Measurements from ENCODE around the gene PRKD3. TPM values are rescaled to one million over a fixed set of nuclear protein-coding genes. Genes with fewer than 3 reads are reported as not detected.

Gene PRKD3
- total and polyA plus RNA-seq, 10 of the 15 experiments (the other 5 are each of a cell fraction or from before 2014, with no cell fraction given): 3.3 to 14.9 (median 7.9) TPM

DNA sequence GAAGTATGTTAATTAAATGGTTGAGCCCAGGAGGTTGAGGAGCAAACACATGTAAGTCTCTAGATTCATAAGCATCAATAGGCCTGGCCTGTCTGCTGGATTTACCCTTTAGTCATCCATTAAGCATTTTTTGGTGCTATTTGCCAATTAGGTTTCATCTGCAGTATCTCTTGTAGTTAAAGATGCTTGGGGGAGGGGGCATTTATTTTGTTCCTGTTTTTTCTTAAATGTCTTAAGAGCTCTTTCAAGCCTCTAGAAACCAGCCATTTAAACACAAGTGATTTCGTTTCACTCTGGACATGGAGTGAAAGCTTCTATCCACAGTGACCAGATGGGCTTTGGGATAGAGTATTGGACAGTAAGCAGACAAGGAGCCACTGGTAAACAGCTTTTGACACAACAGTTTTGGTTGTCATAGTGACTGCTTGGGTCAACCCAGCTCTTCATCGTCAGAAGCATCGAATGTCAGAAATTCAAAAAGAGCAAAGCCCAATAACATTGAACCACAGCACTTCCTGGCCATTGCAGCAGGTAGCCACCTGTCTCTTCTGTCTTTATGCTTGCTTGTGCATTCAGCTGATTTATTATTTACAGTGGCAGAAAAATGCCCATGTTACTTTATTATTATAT is 24.7 kb upstream of the PRKD3 start:
- Histone ChIP-seq H3K79me2 (ENCODE audit: control insufficient read depth, insufficient read depth, low read length) (no peaks in the 10 kb centered on the region), H3K27ac (ENCODE audit: control insufficient read depth, insufficient read depth) (no peak overlapping the region), H3K4me1 (ENCODE audit: control insufficient read depth, insufficient read depth, low read length) (peaks cover 7% of the 10 kb centered on the region), H3K36me3 (ENCODE audit: control insufficient read depth in 2 of 2, insufficient read depth in 2 of 2, low read length in 1 of 2) (no peaks in the 10 kb centered on the region), H3K27me3 (replicated peaks in 1 of 2; ENCODE audit: control insufficient read depth in 2 of 2, insufficient read depth in 2 of 2, low read length in 1 of 2) (peaks cover 5 to 8% of the 10 kb centered on the region in 2 experiments), H3K9ac (ENCODE audit: control insufficient read depth, insufficient read depth, low read length) (no peak overlapping the region), H4K20me1 (ENCODE audit: control insufficient read depth, insufficient read depth) (no peaks in the 10 kb centered on the region), H3K4me3 (no peak overlapping the region), H2AFZ (ENCODE audit: control insufficient read depth, low read depth, low read length) (no peak overlapping the region), H3K4me2 (ENCODE audit: control insufficient read depth, insufficient read depth) (no peak overlapping the region), H3K9me3 (replicated peaks; ENCODE audit: control insufficient read depth, insufficient read depth, low read length) (no peaks in the 10 kb centered on the region)
- in situ Hi-C loops (cut with MboI): no loop called here
- DNase-seq (ENCODE audit: low read depth, low spot score) (no peak), ATAC-seq (peak; percentile 21; the same call in 2 of the 3 replicates), FAIRE-seq (no peak)
- intact Hi-C loops (cut with micrococcal nuclease; ENCODE audit: unreplicated experiment): no loop called here
- SMC1A ChIA-PET (ENCODE audit: uncharacterized antibody, unreplicated experiment): interaction anchor here (0.7 to 2.7 kb wide), 12 partner anchors 10 to 528 kb away, joined by 3 to 8 read pairs (median 4); no protein-coding TSS in a partner anchor
- RAD21 ChIA-PET (ENCODE audit: unreplicated experiment): interaction anchor here (1.2 to 1.6 kb wide), 2 partner anchors 28 to 46 kb away, joined by 3 read pairs; no protein-coding TSS in a partner anchor
- TF ChIP-seq TCF7 (IDR thresholded peaks at IDR 0.05; ENCODE audit: borderline replicate concordance) (no peak), BMI1 (IDR thresholded peaks at IDR 0.05; ENCODE audit: borderline replicate concordance) (0 out of 2 replicates have a peak, but pooled peaks have one; percentile 13)
- 0% methylated on average over 3 of the region's 3 CpGs for WGBS (ENCODE audit: insufficient coverage, insufficient replicate concordance, low lambda C conversion rate, missing lambda C conversion rate)
- POLR2A ChIA-PET: interaction anchor here (0.5 to 1.1 kb wide), 2 partner anchors 18 to 925 kb away, joined by 3 to 7 read pairs; no protein-coding TSS in a partner anchor
- CTCF ChIA-PET: interaction anchor here (0.7 to 1.4 kb wide), 7 partner anchors 8 to 483 kb away, joined by 3 to 5 read pairs (median 4); no protein-coding TSS in a partner anchor
- BruUV-seq (replicated peaks): no TSS peak

GRCh38 chr2:37348155-37348554 is 23.5 kb upstream of the PRKD3 start:
- WGBS (ENCODE audit: insufficient coverage, insufficient replicate concordance, low lambda C conversion rate, missing lambda C conversion rate): 77% methylated on average over 5 of the region's 5 CpGs
- H4K20me1 ChIP-seq (ENCODE audit: control insufficient read depth, insufficient read depth): no peaks in the 10 kb centered on the region
- no peak overlapping the region for H3K9ac ChIP-seq (ENCODE audit: control insufficient read depth, insufficient read depth, low read length)
- intact Hi-C loops (cut with micrococcal nuclease; ENCODE audit: unreplicated experiment) (no loop called here), in situ Hi-C loops (cut with MboI) (no loop called here)
- BruUV-seq (replicated peaks): no TSS peak
- H3K4me3 ChIP-seq: no peak overlapping the region
- H3K27me3 ChIP-seq (replicated peaks in 1 of 2; ENCODE audit: control insufficient read depth in 2 of 2, insufficient read depth in 2 of 2, low read length in 1 of 2): peaks cover 9 to 12% of the 10 kb centered on the region in 2 experiments
- no peak overlapping the region for H2AFZ ChIP-seq (ENCODE audit: control insufficient read depth, low read depth, low read length)
- H3K36me3 ChIP-seq (ENCODE audit: control insufficient read depth in 2 of 2, insufficient read depth in 2 of 2, low read length in 1 of 2): no peaks in the 10 kb centered on the region
- no peaks in the 10 kb centered on the region for H3K79me2 ChIP-seq (ENCODE audit: control insufficient read depth, insufficient read depth, low read length)
- ChIA-PET CTCF (interaction anchor here (1.3 to 1.4 kb wide), 2 partner anchors 9 to 484 kb away, joined by 4 read pairs; no protein-coding TSS in a partner anchor), RAD21 (ENCODE audit: unreplicated experiment) (interaction anchor here (0.6 to 1.2 kb wide), 2 partner anchors 29 to 64 kb away, joined by 3 read pairs; no protein-coding TSS in a partner anchor), SMC1A (ENCODE audit: uncharacterized antibody, unreplicated experiment) (interaction anchor here (1.1 to 2.7 kb wide), 4 partner anchors 16 to 190 kb away, joined by 3 to 8 read pairs (median 4); no protein-coding TSS in a partner anchor), POLR2A (no interaction called here)
- DNase-seq (ENCODE audit: low read depth, low spot score) (no peak), FAIRE-seq (no peak), ATAC-seq (no peak)
- H3K4me2 ChIP-seq (ENCODE audit: control insufficient read depth, insufficient read depth): no peak overlapping the region
- no peak overlapping the region for H3K27ac ChIP-seq (ENCODE audit: control insufficient read depth, insufficient read depth)
- H3K4me1 ChIP-seq (ENCODE audit: control insufficient read depth, insufficient read depth, low read length): peaks cover 7% of the 10 kb centered on the region
- H3K9me3 ChIP-seq (replicated peaks; ENCODE audit: control insufficient read depth, insufficient read depth, low read length): no peaks in the 10 kb centered on the region
- no peak for TF ChIP-seq ZBTB4 (CRISPR knock-in tag; IDR thresholded peaks at IDR 0.05)
- TF ChIP-seq KLF5 (IDR thresholded peaks at IDR 0.05; ENCODE audit: partially characterized antibody): no peak
- TF ChIP-seq, protein P1, sequence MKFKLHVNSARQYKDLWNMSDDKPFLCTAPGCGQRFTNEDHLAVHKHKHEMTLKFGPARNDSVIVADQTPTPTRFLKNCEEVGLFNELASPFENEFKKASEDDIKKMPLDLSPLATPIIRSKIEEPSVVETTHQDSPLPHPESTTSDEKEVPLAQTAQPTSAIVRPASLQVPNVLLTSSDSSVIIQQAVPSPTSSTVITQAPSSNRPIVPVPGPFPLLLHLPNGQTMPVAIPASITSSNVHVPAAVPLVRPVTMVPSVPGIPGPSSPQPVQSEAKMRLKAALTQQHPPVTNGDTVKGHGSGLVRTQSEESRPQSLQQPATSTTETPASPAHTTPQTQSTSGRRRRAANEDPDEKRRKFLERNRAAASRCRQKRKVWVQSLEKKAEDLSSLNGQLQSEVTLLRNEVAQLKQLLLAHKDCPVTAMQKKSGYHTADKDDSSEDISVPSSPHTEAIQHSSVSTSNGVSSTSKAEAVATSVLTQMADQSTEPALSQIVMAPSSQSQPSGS (IDR thresholded peaks at IDR 0.05; ENCODE audit: low read length): no peak
- TF ChIP-seq USF1 (IDR thresholded peaks at IDR 0.05; ENCODE audit: borderline replicate concordance, extremely low read length, insufficient read depth, low read depth, low read length): no peak
- TF ChIP-seq SIN3A (IDR thresholded peaks at IDR 0.05; ENCODE audit: low read depth, low read length): no peak
- no peak for TF ChIP-seq BMI1 (IDR thresholded peaks at IDR 0.05; ENCODE audit: borderline replicate concordance)
- no peak for TF ChIP-seq POLR2AphosphoS2 (IDR thresholded peaks at IDR 0.05; ENCODE audit: low read depth, low read length)
- TF ChIP-seq JUNB (IDR thresholded peaks at IDR 0.05): no peak
- TF ChIP-seq CHD1 (IDR thresholded peaks at IDR 0.05; ENCODE audit: low read depth, low read length): no peak
